Measurements from ENCODE around the gene COLEC12. TPM values are rescaled to one million over a fixed set of nuclear protein-coding genes. Genes with fewer than 3 reads are reported as not detected.
A peak's percentile ranks its signal among the peaks of the same experiment; 100 is the strongest.

Gene COLEC12
- total RNA-seq, 1 experiment from 2014 or later = 61.2 TPM

DNA sequence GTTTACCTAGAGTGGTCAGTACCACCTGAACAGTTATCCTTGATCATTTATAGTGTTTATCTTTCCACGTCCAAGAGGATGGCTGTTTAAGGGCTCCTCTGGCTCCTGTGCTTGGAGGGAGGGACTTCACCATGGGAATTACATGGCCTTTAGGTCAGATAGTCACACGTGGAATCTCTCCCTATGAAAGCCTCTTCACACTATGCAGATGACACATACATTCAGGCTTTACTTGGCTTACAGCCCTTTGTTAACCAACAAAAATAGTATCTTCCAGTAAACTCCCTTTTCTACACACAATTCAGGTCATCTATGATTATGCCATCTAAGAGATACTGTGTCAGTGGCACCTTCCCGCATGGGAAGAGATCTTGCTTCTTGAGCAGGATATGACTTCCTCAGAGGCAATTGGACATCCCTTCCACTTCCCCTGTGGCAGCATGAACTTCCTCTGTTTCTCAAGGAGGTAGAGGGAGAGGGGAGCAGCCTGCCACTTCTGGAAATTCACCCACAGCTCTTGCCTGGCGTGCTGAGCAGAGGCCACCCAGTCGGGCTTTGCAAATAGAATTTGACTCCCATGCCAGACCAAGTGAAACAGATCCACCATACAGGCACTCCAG lies 53.5 kb downstream of the COLEC12 start:
- DNase-seq (ENCODE audit: low read depth) = peak; percentile 31

DNA sequence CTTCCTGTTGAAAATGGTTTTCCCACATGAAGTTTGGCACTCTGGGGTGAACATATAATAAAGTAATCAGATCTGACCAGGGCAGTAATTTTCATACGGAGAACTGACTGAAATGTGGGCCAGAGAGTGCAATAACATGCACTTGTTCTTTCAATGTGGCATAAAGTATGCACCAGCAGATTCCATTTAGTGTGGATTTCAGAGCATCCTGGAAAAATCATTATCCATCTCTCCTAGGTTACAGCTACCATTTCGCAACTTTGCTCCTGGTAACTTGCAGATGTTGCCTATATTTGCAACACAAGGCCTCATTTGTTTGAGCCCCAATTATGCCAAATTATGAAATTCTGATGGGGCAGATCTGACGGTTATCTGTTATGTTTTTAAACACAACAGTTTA lies 55.4 kb downstream of the COLEC12 start:
- no peak for DNase-seq (ENCODE audit: low read depth)

DNA sequence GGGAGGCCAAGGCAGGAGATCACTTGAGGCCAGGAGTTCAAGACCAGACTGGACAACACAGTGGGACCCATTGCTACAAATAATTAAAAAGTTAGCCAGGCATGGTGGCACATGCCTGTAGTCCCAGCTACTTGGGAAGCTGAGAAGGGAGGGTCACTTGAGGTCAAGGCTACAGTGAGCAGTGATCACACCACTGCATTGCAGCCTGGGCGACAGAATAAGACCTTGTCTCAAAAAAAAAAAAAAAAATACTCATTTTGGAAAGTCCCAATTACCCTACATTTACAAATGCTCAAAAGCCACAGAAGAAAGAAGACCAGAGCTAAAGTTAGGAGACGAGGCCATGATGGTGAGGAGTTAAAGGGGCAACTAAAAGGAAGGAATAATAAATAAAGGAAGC lies 61.9 kb downstream of the COLEC12 start:
- no peak for DNase-seq (ENCODE audit: low read depth)

DNA sequence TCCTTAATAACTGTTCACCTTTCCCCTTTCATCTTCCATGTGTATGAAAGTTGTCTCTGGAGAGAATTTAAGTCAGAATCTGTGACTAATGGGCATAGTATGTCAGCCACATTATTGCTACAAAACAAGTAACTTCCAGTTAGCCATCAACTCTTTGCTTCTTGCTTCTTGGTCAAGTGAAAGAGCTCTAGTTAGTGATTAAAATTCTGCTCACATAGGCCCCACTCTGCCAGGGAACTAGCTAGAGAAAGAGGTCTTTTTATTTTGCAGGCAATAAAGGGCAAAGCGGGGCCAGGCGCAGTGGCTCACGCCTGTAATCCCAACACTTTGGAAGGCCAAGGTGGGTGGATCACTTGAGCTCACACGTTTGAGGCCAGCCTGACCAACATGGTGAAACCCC lies 64.6 kb downstream of the COLEC12 start:
- peak; percentile 49 for DNase-seq (ENCODE audit: low read depth)

DNA sequence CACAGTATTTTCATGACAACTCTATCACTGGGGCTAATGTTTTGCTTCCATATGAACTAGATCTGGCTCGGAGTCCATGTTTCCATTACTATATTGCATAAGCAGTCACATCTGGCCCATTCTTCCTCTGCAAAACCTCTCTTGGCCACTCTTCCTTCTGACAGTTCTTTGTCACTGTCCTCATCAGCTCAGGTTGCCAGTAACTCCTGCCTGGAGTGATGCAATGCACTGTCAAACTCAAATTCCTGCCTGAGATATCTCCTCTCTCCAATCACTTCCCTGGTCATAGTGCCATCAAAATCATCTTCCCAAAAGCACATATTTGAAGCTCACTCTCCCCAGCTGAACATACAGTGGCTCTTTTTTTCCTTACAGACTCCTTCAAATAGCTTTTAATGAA lies 66.1 kb downstream of the COLEC12 start:
- no peak for DNase-seq (ENCODE audit: low read depth)

DNA sequence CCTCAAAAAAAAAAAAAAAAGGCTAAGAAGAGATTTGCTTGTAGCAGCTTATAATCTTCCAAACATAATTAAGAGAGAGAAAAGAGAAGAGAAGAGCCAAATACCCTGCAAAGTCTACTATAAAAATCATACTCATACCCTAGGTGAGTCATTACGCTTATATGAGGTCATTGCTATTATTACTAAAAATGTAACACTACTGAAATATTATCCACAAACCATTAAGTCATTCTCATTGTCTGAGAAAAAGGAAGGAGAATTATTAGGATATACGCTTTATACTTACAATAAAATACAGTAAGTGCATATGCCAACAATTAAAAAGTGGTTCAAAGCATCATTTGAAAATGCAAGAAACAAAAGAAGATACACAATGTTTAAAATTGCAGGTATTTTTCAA lies 66.5 kb downstream of the COLEC12 start:
- no peak for DNase-seq (ENCODE audit: low read depth)

DNA sequence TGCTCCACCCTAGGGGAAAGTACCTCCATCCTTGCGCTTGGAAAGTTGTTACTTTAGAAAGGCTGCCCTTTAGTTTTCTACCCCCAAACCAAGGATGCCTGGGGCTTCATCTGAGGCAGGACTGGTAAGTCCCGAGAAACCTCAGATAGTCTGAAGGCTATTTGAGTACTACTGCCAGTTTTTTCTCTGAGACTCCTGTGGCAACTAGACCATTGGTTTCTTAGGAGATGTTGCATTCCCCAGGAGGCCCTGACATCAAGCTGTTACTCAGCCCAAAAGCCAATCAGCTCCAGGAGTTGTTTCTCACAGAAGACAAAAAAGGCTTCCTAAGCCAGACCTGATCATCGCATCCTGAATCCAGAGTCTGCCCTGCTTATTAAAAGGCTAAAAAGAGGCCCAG lies 67.2 kb downstream of the COLEC12 start:
- peak; percentile 14 for DNase-seq (ENCODE audit: low read depth)

DNA sequence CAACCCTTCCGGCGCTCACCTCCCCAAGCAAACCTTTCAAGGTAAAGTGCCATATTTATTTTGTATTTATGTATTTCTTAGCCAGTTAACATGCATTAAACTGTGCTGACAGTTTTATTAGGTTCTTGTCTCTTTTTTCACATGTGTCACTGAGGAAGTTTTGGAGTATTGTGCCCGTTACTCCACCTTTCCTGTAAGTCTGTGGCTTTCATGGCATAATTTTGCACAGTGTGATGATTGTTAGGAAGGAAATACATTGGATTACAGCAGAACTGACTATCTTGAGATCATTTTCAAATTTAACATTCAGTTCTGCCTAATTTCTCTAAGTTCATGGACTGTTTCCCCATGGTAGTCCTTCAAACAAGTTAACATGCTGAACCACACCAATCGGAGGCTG lies 67.7 kb downstream of the COLEC12 start:
- no peak for DNase-seq (ENCODE audit: low read depth)

DNA sequence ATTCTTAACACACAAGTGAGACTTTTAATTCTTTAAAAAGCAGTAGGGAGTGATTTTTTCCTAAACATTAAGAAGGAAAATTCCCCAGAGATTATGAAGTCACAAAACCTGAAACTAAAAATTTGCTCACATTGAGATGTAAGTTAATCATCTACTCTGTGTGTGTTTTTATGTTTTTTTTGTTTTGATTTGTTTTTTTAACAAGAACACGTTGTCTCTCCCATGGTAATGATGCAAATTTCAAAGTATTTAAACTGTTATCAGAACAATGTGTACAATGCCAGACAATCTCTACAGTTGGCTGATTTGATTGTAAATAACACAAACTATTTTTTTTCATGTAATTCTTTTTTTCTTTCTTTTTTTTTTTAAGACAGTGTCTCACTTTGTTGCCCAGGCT lies 71.5 kb downstream of the COLEC12 start:
- no peak for DNase-seq (ENCODE audit: low read depth)

DNA sequence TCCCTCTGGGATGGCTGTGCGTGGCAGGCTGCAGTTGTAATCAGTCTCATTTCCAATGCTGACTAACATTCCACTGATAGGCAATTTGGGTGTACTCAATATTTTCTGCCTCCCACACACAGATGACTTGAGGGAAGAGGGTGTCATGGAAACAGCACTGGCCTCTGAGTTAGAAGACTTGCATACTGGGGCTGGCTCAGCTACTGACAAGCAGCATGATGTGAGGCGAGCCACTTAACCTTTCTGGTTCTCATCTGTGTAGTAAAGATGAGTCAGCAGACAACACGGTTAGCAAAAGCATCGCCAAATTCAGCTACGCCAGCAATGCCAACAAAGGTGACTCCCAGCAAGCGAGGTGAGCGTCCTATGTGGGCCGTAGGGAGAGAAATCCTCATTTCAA lies 73.5 kb downstream of the COLEC12 start:
- peak; percentile 45 for DNase-seq (ENCODE audit: low read depth)

DNA sequence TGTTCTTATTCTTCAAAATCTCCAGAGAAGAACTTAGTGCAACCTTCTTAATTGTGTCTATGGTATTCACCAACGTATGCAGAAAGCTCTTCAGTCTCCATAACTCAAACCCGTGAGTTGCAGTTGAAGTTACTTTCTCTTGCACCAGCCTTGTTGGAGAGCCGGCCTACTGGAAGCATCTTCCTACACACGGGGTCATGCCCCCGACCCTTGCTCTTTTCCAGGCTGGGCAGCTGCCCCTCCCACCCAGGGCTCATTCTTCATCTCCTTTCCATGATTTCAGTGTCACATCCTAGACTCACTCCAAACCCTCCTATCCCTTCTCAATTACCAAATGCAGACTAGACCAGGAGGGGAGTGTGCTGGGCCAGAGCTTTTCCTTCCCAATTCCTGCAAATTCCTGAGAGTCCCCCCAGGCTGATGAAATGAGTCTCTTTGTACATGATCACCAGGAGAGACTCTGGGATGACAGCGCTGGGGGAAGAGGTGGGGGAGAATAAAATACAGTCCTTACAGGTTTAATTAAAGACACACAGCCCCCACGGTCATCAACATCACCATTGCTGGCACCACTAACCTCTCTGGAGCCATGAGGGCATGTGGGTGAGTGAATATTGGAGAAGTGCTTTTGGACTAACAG lies 75.3 kb downstream of the COLEC12 start:
- no peak for DNase-seq (ENCODE audit: low read depth)

DNA sequence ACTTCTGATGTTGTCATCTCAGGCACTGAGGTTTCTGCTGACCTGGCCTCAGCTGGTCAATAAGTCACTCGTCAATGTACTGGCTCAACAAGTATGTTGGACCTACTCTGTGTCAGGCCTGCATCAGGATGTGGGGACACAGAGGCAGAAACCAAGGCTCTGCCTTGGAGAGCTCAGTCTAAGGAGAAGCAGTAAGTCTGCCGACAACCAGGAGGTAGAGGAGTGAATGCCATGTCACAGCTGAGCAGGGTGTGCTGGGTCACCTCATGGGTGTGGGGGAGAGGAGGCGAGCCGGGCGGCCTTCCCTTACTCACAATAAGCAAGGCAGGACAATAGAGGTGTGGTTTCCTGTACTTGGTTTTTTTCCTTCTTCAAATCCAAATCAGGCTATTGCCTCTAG lies 75.8 kb downstream of the COLEC12 start:
- DNase-seq (ENCODE audit: low read depth) = no peak

DNA sequence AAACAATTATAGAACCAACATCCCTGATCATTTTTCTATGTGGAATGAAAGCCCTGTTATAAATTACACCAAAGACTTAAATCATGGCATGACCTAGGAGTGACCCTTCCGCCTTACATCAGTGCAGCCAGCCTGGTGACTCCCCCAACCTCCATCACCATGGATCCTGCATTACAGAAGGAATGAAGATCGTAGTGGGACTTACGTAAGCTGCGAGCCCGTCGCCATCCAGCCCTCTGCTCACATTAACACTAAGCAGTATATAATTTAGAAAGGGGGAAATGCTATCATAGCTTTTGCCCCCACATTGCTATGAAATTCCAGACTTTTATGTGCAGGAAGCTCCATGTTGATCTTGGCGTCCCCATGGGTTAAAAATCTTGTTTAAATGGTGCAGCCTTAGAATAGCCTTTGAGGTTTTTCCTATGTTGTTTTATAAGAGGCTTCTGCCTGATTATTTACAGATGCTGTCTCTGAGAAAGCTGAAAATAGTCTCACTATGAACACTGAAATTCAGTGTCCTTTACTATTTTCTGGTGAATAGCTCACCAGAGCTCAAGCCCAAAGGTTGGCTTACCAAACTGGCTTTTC lies 76.3 kb downstream of the COLEC12 start:
- DNase-seq (ENCODE audit: low read depth) = no peak

DNA sequence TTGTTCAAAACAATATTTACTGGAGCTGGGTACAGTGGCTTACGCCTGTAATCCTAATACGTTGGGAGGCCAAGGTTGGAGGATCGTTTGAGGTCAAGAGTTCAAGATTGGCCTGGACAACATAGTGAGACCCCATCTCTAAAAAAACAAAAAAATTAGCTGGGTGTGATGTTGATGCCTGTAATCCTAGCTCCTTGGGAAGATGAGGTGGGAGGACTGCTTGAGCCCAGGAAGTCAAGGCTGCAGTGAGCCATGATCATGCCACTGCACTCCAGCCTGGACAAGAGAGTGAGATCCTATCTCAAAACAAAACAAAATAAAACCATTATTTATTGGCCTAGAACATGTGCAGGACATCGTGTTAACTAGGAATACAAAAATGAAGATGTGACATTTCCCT lies 77.5 kb downstream of the COLEC12 start:
- DNase-seq (ENCODE audit: low read depth) = no peak

DNA sequence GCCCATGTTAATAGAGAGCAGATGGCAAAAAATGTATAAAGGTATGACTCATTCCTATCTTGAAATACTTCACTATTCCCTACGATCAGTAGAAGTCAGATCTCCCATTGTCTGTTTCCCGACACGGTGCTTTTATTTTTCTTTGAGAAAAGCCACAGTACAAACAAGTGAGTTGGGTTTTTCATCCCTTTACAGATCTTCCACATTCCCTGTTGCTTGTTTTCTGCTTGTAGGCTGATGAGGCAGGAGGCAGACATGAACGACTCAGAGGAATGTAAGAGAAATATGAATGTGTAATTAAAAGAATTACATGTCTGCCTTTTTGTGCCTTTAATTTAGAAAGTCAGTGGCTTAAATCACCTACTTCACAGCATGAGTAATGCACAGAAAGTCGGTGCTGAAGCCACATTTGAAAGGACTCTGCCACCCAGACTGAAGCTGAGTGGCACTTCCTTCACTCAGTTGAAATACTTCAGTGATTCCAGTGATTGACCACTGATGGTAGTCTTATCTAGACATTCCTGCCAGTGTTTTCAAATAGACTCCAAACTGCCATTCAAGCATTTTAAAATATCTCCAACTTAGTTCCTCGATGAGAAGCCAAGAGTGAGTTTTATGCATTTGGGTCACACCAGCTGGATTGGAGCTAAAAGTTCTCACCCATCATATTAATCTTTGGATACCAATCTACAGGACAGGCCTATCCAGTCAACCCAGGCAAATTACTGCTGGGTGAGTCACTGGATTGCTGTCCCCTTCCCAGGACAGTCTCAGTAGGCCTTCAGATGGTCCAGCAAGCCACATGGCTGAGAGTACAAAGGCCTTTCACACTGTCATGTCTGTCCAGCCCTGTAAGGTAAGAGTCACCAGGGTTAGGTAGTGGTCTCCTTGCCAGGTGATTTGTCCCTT lies 79.0 kb downstream of the COLEC12 start:
- peak; percentile 73 for DNase-seq (ENCODE audit: low read depth)

DNA sequence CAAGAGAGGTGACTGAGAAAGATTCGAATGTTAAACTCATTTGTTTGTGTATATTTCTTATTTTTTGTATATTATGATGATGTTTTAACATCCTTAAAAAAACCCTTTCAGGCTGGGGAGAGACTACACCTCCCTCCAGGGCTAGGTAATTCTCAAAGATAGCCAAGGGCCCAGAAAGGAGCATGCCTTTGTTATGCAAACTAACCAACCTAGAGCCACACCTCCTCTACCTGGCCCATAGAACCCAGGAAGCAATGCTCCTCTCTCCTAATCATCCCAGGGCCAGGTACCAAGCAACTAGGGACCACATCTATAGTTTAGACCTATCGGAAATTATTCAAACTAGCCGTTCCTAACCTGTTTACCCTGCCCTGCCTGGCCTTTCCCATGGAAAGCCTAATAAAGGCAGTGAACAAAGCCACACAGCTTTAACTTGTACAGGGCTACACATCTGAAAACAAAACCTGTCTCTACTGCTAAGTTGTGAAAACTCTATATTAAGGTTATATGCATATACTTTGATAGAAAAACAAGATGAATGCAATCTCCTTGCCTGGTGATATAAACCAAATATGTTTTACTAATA lies 79.7 kb downstream of the COLEC12 start:
- no peak for DNase-seq (ENCODE audit: low read depth)

DNA sequence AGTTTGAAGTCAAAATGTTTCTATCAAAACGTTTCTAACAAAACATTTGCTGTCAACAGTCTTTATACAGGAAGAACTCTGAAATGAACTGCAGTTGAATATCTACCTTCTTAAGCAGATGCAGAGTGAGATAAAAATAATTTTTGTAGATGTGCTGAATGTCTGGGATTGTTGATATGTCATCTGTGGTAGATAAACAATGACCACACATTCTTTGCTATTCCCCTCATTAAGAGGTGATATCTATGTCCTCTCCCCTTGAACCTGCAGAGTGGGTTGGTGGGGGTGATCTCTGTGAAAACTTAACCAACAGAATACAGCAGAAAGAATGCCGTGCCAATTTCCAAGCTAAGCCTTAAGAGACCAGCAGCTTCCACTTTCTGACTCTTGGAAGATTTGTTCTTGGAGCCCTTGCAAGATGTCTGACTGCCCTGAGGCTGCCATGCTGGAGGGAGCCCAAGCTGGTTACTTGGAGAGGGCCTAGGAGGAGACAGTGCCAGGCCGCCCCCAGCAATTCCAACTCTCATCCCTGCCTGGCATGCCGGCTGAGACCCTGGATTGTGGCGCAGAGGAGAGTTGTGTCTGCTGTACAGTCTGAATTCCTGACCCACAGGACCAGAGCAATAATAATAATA lies 80.8 kb downstream of the COLEC12 start:
- DNase-seq (ENCODE audit: low read depth) = peak; percentile 25

DNA sequence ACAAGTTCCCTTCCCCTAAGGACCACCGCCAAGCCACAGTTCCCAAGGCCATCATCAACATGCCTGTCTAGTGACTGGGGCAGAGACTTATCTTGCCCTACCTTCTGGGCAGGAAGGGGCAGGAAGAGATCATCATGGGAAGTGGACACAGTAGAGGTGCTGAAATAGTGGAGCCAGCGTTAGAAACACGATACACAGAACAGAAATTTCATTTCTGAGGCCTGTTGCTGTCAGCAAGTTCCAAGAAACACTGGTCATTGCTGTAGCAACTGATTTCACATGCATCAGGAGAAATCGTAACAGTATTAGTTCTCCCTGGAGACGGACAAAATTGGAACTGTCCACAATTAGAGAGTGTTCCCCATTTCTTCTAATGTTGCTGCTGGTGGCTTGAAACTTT lies 83.0 kb downstream of the COLEC12 start:
- peak; percentile 32 for DNase-seq (ENCODE audit: low read depth)

DNA sequence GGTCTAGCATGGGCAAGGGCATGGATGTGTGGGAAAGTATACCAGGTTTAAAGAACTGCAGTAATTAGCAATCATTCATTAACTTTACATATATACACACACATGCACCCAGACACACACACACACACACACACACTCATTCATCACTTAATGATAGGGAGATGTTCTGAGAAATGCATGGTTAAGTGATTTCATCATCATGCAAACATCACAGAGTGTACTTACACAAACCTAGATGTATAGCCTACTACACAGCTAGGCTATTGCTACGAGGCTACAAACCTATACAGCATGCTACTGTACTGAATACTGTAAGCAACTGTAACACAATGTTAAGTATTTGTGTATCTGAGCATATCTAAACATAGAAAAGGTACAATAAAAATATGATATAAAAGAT lies 83.6 kb downstream of the COLEC12 start:
- DNase-seq (ENCODE audit: low read depth) = no peak

DNA sequence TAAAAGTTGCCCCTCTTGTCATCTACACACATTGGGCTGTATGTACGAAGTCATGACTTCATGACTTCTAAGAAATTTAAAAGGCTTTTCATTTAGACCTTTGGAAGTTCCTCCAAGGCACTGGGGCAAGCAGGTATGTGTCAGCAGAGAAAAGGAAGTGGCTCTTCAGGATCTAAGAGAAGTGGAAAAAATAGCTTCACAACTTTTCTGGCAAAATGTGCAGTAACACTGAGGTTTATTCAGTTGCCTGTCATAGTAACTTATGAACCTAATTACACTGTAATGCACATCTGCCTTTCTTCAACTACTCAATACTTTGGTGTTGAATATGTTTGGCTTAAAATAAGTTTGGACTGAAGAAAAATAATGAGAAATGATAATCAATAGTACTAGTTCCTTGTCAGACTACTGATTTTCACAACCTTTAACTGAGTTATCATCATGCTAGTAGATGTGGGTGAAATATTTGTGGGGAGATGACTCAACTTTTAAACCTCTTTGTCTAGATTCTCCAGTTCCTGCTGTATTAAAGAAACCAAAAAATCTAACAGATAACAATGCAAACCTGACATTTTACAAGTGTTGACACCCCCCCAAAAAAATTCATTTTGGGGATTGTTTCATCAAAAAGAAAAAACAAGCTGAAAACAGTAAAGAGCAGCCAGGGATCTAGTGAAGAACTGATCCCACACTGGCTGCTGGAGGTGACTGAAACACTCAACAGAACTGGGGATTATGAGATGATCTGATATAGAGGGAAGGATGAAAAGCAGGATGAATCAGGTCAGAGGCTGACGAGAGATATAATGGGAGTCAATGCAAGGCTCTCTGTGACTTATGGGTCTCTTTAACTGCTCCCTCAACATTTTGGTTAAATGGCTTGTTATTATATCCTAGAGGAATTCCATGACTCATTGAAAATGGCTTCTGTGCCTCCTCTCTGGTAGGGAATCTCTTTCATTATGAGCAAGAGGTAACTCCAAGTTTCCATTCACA lies 84.6 kb downstream of the COLEC12 start:
- DNase-seq (ENCODE audit: low read depth) = peak; percentile 88

All from M059J (cell line).